IPS DF 19.7 (cell line): Measurements from ENCODE around the gene MRPL32.

Experiments
- DNase-seq: peaks from one replicate; pipeline ENCODE4 v3.0.0-alpha.2; 2013; ENCODE audit warnings: low read depth, low spot score

MRPL32 gene

GRCh38 chr7:42964849-42965805 is 33.0 kb downstream of the MRPL32 start:
- no peak for DNase-seq

GRCh38 chr7:42967391-42967790 is 35.2 kb downstream of the MRPL32 start:
- no peak for DNase-seq

- no peak for DNase-seq
Observed at GRCh38 chr7:42972699-42973500, 40.7 kb downstream of the MRPL32 start.

GRCh38 chr7:42976371-42976770 is 44.2 kb downstream of the MRPL32 start:
- no peak for DNase-seq

GRCh38 chr7:42978496-42978895 is 46.3 kb downstream of the MRPL32 start:
- no peak for DNase-seq

GRCh38 chr7:42980084-42980483 is 47.9 kb downstream of the MRPL32 start:
- no peak for DNase-seq

GRCh38 chr7:42980514-42980913 is 48.3 kb downstream of the MRPL32 start:
- no peak for DNase-seq

- DNase-seq = no peak
Observed at GRCh38 chr7:42981601-42982000, 49.4 kb downstream of the MRPL32 start.

GRCh38 chr7:42982604-42983115 is 50.5 kb downstream of the MRPL32 start:
- no peak for DNase-seq

GRCh38 chr7:42984137-42984536 is 52.0 kb downstream of the MRPL32 start:
- no peak for DNase-seq

- no peak for DNase-seq
Observed at GRCh38 chr7:42986213-42986612, 54.0 kb downstream of the MRPL32 start.

- no peak for DNase-seq
Observed at GRCh38 chr7:42986781-42987248, 54.6 kb downstream of the MRPL32 start.
